Stimulated activated CD8-positive, alpha-beta memory T cell treated with anti-CD3 and anti-CD28 coated beads, Interleukin-2, amount 100 ng/mL, for 1 hour (primary cell): ENCODE measurements around the gene SVEP1.
"Not testable (repeated sequence)": the region's sequence is repeated elsewhere in the genome, so short reads cannot be mapped to it uniquely, and the experiment has no call there.

Source experiments
- DNase-seq, 2 donors: peaks; one replicate each; pipeline ENCODE4 v3.0.0-alpha.2; 2020; ENCODE audit warnings: low read depth in 2 of 2

Gene SVEP1

GRCh38 chr9:110578575-110579033, 937 bp downstream of the SVEP1 start:
- DNase-seq = no peak

- no peak for DNase-seq
Measured at GRCh38 chr9:110575945-110576344, 3.6 kb downstream of the SVEP1 start.

- no peak for DNase-seq
Measured at GRCh38 chr9:110575169-110575568, 4.4 kb downstream of the SVEP1 start.

- no peak for DNase-seq
Measured at GRCh38 chr9:110573305-110573704, 6.2 kb downstream of the SVEP1 start.

- DNase-seq = no peak
Measured at GRCh38 chr9:110571801-110572483, 7.6 kb downstream of the SVEP1 start.

GRCh38 chr9:110566156-110566555, 13.4 kb downstream of the SVEP1 start:
- DNase-seq = no peak

- DNase-seq = no peak
Measured at GRCh38 chr9:110561826-110562225, 17.7 kb downstream of the SVEP1 start.

GRCh38 chr9:110559869-110560268, 19.7 kb downstream of the SVEP1 start:
- DNase-seq = no peak

GRCh38 chr9:110555551-110556331, 23.8 kb downstream of the SVEP1 start:
- no peak for DNase-seq

GRCh38 chr9:110546411-110546871, 33.1 kb downstream of the SVEP1 start:
- DNase-seq = no peak

- DNase-seq = no peak
Measured at GRCh38 chr9:110545705-110546104, 33.8 kb downstream of the SVEP1 start.

GRCh38 chr9:110543631-110544051, 35.9 kb downstream of the SVEP1 start:
- DNase-seq = no peak

- no peak for DNase-seq
Measured at GRCh38 chr9:110541950-110542349, 37.6 kb downstream of the SVEP1 start.

GRCh38 chr9:110538647-110539041, 40.9 kb downstream of the SVEP1 start:
- DNase-seq = no peak

GRCh38 chr9:110537841-110538646, 41.5 kb downstream of the SVEP1 start:
- DNase-seq = no peak

- DNase-seq = no peak
Measured at GRCh38 chr9:110536822-110537221, 42.7 kb downstream of the SVEP1 start.

- not testable (repeated sequence) for DNase-seq
Measured at GRCh38 chr9:110534162-110534561, 45.4 kb downstream of the SVEP1 start.

GRCh38 chr9:110532908-110533665, 46.5 kb downstream of the SVEP1 start:
- no peak for DNase-seq

- DNase-seq = no peak
Measured at GRCh38 chr9:110531776-110532175, 47.8 kb downstream of the SVEP1 start.

GRCh38 chr9:110531241-110531640, 48.3 kb downstream of the SVEP1 start:
- not testable (repeated sequence) for DNase-seq

GRCh38 chr9:110528645-110529044, 50.9 kb downstream of the SVEP1 start:
- no peak for DNase-seq
